ENCODE data around the gene IGF2. TPM values are rescaled to one million over a fixed set of nuclear protein-coding genes. Genes with fewer than 3 reads are reported as not detected.

Gene IGF2
- total and polyA plus RNA-seq, 7 donors, result 5.9 to 471 (median 60.2) TPM

GRCh38 chr11:2092464-2092910 is 46.7 kb downstream of the IGF2 start:
- Histone ChIP-seq H3K4me3 (no peak overlapping the region), H3K27me3 (ENCODE audit: insufficient read depth in 3 of 3, low read length in 2 of 3) (no peaks in the 10 kb centered on the region), H3K4me1 (peaks cover 24% of the 10 kb centered on the region), H3K27ac (peak overlapping the region; percentile 49), H3K36me3 (ENCODE audit: insufficient read depth in 1 of 2, low read depth in 1 of 2) (no peaks in the 10 kb centered on the region), H3K9me3 (no peaks in the 10 kb centered on the region)
- TF ChIP-seq, protein P1, sequence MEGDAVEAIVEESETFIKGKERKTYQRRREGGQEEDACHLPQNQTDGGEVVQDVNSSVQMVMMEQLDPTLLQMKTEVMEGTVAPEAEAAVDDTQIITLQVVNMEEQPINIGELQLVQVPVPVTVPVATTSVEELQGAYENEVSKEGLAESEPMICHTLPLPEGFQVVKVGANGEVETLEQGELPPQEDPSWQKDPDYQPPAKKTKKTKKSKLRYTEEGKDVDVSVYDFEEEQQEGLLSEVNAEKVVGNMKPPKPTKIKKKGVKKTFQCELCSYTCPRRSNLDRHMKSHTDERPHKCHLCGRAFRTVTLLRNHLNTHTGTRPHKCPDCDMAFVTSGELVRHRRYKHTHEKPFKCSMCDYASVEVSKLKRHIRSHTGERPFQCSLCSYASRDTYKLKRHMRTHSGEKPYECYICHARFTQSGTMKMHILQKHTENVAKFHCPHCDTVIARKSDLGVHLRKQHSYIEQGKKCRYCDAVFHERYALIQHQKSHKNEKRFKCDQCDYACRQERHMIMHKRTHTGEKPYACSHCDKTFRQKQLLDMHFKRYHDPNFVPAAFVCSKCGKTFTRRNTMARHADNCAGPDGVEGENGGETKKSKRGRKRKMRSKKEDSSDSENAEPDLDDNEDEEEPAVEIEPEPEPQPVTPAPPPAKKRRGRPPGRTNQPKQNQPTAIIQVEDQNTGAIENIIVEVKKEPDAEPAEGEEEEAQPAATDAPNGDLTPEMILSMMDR (IDR thresholded peaks at IDR 0.05), result no peak
- WGBS, 3 donors, result 76 to 93% (median 78%) methylated on average over 9 of the region's 9 CpGs
- ATAC-seq (no peak), DNase-seq (peak in 1 of 2 donors; percentile 47)
- intact Hi-C loops (cut with DNase I), result loop anchor here in 1 of 2 donors (5.0 kb wide), 1 partner anchor 55 kb away; no protein-coding TSS in a partner anchor

GRCh38 chr11:2091786-2092463 is 47.3 kb downstream of the IGF2 start:
- 94 to 95% (median 95%) methylated on average over 18 of the region's 18 CpGs for WGBS, 3 donors
- no peaks in the 10 kb centered on the region for H3K9me3 ChIP-seq
- intact Hi-C loops (cut with DNase I), result loop anchor here in 1 of 2 donors (5.0 kb wide), 1 partner anchor 55 kb away; no protein-coding TSS in a partner anchor
- no peak overlapping the region for H3K27ac ChIP-seq
- ATAC-seq (no peak), DNase-seq (peak in 1 of 2 donors; percentile 46)
- no peaks in the 10 kb centered on the region for H3K36me3 ChIP-seq (ENCODE audit: insufficient read depth in 1 of 2, low read depth in 1 of 2)
- H3K4me1 ChIP-seq, result peaks cover 24% of the 10 kb centered on the region
- TF ChIP-seq, protein P1 (IDR thresholded peaks at IDR 0.05), result no peak
- no peak overlapping the region for H3K4me3 ChIP-seq
- H3K27me3 ChIP-seq (ENCODE audit: insufficient read depth in 3 of 3, low read length in 2 of 3), result no peaks in the 10 kb centered on the region

DNA sequence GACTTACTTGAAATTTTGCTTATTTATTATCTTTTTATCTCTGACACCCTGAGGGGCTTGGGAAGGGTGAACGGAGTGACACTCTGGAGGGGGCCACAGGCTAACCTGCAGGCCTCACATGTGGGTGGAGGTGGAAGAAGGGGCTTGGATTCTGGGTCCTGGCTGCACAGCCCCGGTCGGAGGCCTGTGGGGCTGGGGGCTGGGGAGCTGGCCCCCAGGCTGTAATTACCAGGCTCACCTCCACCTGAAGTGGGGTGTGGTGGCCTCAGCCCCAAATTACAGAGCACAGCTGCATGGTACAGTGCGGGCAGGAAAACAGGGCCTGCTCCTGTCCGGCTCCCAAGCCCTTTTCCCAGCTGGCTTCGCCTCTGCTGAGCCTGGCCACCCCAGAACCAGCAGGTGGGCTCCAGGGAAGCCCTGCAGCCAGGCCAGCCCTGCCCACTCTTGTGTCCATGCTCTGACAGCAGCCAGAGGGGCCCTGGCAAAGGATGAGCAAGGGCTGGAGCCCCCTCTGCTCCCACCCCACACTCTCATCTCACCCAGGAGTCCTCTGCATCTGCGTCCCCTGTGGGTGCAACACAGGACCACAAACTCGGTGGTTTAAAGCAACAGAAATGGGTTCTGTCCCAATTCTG is 48.0 kb downstream of the IGF2 start:
- H3K4me1 ChIP-seq, result peaks cover 24% of the 10 kb centered on the region
- 93 to 98% (median 94%) methylated on average over 8 of the region's 8 CpGs for WGBS, 3 donors
- intact Hi-C loops (cut with DNase I), result loop anchor here in 1 of 2 donors (5.0 kb wide), 1 partner anchor 56 kb away; no protein-coding TSS in a partner anchor
- DNase-seq (no peak), ATAC-seq (no peak)
- no peaks in the 10 kb centered on the region for H3K27me3 ChIP-seq (ENCODE audit: insufficient read depth in 3 of 3, low read length in 2 of 3)
- H3K27ac ChIP-seq, result no peak overlapping the region
- no peaks in the 10 kb centered on the region for H3K9me3 ChIP-seq
- TF ChIP-seq, protein P1 (IDR thresholded peaks at IDR 0.05), result no peak
- no peaks in the 10 kb centered on the region for H3K36me3 ChIP-seq (ENCODE audit: insufficient read depth in 1 of 2, low read depth in 1 of 2)
- H3K4me3 ChIP-seq, result no peak overlapping the region

- DNase-seq (no peak), ATAC-seq (no peak)
- WGBS, 3 donors, result 94 to 97% (median 96%) methylated on average over 20 of the region's 20 CpGs
- no peaks in the 10 kb centered on the region for H3K9me3 ChIP-seq
- no peak overlapping the region for H3K4me3 ChIP-seq
- H3K4me1 ChIP-seq, result peaks cover 24% of the 10 kb centered on the region
- no peaks in the 10 kb centered on the region for H3K27me3 ChIP-seq (ENCODE audit: insufficient read depth in 3 of 3, low read length in 2 of 3)
- intact Hi-C loops (cut with DNase I), result loop anchor here in 1 of 2 donors (5.0 kb wide), 1 partner anchor 57 kb away; no protein-coding TSS in a partner anchor
- H3K27ac ChIP-seq, result no peak overlapping the region
- TF ChIP-seq, protein P1 (IDR thresholded peaks at IDR 0.05), result no peak
- H3K36me3 ChIP-seq (ENCODE audit: insufficient read depth in 1 of 2, low read depth in 1 of 2), result no peaks in the 10 kb centered on the region
These were observed 48.7 kb downstream of the IGF2 start for GRCh38 chr11:2090172-2091111.
